Suppressor macrophage treated with lipopolysaccharide for 4 hours (primary cell): ENCODE measurements around the gene SPIN2B.
"Not testable (repeated sequence)": the region's sequence is repeated elsewhere in the genome, so short reads cannot be mapped to it uniquely, and the experiment has no call there.

Experiments used
- DNase-seq: peaks from one replicate; pipeline ENCODE4 v3.0.0-alpha.2; 2020

The SPIN2B gene

GRCh38 chrX:57121162-57121755 lies at the start of gene SPIN2B:
Gene SPIN2B (minus strand): TSS chrX:57121548.
- DNase-seq = peak; percentile 76

- no peak for DNase-seq
Observed at GRCh38 chrX:57156397-57157049, 35.2 kb upstream of the SPIN2B start.

DNA sequence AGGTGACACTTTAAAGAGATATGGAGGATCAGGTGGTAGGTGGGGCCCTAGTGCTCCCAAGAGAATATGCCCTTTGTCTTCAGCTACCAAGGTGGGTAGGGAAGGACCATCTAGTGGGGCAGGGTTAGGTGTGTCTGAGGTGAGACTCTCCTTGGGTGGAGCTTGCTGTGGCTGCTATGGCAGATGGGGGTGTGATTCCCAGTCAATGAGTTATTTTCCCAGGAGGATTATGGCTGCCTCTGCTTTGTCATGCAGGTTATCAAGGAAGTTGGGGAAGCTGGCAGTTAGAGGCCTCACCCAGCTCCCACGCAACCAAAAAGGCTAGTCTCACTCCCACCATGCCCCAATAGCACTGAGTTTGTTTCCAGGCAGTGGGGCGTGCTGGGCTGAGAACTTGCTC lies 33.8 kb upstream of the SPIN2B start:
- no peak for DNase-seq

DNA sequence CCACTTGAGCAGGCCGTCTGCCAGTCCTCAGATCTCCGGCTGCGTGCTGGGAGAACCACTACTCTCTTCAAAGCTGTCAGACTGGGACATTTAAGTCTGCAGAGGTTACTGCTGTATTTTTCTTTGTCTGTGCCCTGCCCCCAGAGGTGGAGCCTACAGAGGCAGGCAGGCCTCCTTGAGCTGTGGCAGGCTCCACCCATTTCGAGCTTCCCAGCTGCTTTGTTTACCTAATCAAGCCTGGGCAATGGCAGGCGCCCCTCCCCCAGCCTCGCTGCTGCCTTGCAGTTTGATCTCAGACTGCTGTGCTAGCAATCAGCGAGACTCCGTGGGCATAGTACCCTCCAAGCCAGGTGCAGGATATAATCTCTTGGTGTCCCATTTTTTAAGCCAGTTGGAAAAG lies 30.9 kb upstream of the SPIN2B start:
- not testable (repeated sequence) for DNase-seq

DNA sequence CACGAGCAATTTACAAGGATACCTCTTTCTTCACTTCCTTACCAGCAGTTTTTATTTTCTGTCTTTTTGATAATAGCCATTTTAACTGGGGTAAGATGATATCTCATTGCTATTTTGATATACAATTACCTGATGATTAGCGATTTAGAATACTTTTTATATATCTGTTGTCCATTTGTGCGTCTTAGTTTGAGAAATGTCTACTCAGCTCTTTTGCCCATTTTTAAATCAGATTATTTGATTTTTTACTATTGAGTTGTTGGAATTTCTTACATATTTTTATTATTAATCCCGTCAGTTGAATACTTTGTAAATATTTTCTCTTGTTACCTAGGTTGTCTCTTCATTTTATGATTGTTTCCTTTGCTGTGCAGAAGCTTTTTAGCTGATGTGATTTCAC lies 17.3 kb upstream of the SPIN2B start:
- DNase-seq = no peak

GRCh38 chrX:57137501-57137900 lies 16.2 kb upstream of the SPIN2B start:
- DNase-seq = no peak

DNA sequence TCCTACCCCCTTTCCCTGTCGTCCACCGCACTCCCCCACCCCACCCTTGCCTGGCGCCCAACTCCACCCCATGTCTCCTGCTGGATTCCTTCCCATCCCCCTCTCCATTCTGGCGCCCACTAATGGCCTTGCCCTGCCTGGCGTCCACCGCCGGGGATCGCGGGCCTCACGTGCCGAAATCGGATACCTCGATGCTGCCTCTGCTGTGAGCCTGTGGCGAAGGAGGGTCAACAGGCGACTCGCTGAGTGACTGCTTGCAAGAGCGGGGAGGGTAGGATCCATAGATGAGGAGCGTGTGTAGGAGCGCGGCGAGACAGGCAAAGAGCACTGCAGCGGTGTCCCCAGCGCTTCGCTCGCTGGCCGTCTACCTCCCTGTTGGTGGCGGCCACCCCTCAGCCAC lies 15.7 kb upstream of the SPIN2B start, which contains the start of gene SPIN2A:
Gene SPIN2A (minus strand): TSS at position 325 of the 400 bp plus-strand sequence. CDS start 800 bp downstream, outside the sequence.
- DNase-seq = not testable (repeated sequence)

DNA sequence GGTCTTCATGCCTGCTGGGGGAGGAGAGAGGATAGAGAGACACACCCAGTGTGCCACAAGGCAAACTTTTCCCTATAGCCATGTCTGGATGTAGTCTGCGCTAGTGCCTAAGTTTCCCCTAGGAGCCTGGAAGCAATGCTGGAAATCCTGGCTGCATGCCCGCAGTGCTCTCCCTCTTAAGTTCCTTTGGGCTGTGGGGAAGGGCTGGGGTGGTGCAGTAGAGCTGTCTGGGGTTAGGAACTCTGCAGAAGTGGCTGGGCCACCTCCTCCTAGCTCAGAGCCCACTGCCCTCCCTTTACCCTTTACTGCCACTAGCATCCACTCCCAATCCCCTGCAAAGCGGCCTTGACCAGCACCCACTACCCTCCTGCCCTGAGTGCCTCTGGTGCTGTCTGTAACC lies 15.2 kb upstream of the SPIN2B start:
- DNase-seq = not testable (repeated sequence)

- no peak for DNase-seq
Observed at GRCh38 chrX:57135287-57135686, 13.9 kb upstream of the SPIN2B start.

DNA sequence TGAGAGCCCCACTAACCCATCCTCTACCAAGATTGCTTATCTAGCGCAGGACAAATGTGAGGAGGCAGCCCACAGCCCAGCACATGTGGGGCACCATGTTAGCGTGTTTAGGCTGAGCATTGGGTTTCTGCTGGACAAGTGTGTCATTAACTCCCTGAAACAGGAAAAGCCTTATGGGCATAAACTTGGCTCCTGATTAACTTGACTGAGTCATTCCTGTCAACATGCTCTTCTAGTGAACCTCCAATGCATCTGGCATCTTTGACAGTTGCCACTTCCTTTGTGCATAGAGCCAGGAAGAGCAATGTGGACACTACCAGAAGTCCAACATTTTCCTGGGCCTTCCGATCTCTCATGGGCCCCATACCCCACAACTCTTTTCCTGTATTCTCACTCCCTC lies 13.4 kb upstream of the SPIN2B start:
- no peak for DNase-seq

DNA sequence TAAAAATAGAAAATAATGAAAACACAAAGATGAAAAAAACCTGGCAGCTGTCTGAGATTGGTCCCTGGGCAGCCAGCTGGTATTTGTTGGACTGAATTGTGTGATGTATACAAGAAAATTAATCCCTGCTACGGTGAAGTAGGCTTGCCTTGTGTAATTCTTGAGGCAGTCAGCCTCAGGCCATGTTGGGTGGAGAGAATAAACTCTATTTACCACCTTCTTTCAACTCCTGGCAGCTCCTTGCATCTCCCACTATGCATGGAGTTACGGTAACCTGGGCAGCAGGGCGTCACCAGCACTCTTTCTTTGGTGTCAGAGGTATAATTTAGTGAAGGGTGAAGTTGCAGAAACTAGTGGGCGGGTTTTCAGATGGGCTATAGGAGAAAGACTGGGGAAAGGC lies 12.4 kb upstream of the SPIN2B start:
- DNase-seq = no peak

GRCh38 chrX:57133284-57133683 lies 11.9 kb upstream of the SPIN2B start:
- not testable (repeated sequence) for DNase-seq

DNA sequence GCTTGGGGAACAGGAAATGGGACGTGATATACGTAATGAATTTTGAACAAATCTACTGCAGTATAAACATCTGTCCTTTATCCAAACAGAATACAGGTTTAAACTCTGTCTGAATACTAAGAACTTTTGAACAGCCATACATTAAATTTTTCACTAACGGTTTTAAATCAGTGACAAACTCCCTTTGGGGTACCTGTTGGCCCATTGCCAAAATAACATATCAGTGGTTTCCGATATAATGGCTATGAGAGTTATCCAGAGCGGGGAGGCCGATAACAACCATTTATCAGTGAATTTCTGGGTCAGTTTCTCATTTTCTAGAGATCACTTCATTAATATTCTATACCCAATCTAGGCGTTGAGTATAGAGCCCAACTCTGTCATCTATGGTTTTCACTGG lies 10.7 kb upstream of the SPIN2B start:
- no peak for DNase-seq

- DNase-seq = peak; percentile 4
Observed at GRCh38 chrX:57121816-57122215, 468 bp upstream of the SPIN2B start.

GRCh38 chrX:57120619-57121161 lies 658 bp downstream of the SPIN2B start:
- not testable (repeated sequence) for DNase-seq

DNA sequence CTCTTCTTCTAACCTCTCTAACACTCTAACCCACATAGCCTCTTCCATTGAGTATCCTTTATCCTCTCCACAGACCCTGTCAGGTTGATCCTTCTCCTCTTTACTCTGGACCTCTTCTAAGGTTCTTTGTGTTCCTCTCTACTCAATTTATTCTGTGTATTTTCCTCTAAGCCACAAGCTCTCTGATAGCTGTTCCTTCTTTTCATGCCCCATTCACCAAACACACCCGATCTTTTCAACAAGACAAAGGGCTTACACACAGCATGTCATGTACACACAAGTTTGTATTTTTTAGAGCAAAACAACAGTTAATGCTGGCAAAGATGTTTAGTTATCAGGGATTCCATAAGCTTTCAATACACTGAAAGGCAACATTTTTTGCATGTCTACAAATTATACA lies 1.9 kb downstream of the SPIN2B start:
- DNase-seq = no peak

- not testable (repeated sequence) for DNase-seq
Observed at GRCh38 chrX:57117566-57117965, 3.8 kb downstream of the SPIN2B start.

DNA sequence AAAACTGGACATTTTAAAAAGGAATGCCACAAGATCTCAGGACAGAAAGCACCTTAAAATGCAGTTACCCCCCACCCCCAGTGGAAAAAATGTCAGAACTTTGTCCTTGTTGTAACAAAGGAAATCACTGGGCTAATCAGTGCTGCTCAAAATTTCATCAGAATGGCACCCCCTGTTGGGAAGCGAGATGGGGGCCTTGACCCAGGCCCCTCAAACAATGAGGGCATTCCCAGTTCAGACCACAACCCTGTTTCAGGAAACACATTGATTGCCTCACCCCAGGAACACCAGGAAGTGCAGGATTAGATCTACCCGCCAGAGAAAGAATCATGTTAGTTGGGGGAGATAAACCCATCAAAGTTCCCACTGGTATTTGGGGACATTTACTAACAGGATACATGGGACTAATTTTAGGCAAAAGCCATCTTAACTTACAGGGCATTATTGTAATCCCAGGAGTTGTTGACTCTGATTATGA lies 16.4 kb downstream of the SPIN2B start:
- no peak for DNase-seq

DNA sequence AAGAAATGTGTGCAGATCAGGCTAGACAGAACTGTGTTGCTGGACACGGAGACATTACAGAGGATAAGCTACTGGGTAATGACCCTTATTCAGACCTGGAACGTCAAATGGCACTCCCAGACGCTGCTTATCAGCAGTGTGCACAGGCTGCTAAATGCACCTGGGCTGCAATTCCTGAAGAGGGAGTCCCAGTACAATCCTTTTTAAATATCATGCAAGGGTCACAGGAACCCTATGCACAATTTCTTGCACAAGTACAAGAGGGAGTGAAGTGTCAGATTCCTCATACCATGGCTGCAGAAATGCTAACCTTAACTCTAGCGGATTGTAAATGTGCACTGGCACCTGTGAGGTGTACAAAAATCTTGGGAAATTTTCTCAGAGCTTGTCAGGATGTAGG lies 16.9 kb downstream of the SPIN2B start:
- DNase-seq = no peak

GRCh38 chrX:57103489-57103888 lies 17.9 kb downstream of the SPIN2B start:
- no peak for DNase-seq

DNA sequence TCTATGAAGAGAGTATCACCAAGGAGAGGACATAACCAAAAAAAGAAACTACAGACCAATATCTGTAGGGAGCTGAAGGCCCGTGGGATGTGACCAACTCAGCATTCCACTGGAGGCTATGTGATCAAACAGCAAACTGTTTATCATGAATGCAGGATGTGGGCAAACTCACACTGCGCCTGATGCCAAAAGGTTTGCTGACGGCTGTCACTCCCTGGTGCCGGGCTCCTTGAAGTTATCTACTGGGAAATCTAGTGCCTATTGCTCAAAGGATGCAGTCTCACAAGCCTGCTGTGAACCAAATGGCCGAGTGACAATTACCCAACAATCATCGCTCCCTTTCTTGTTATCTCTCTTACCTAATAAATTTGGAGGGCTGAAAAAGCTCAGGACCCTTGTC lies 18.4 kb downstream of the SPIN2B start:
- not testable (repeated sequence) for DNase-seq

DNA sequence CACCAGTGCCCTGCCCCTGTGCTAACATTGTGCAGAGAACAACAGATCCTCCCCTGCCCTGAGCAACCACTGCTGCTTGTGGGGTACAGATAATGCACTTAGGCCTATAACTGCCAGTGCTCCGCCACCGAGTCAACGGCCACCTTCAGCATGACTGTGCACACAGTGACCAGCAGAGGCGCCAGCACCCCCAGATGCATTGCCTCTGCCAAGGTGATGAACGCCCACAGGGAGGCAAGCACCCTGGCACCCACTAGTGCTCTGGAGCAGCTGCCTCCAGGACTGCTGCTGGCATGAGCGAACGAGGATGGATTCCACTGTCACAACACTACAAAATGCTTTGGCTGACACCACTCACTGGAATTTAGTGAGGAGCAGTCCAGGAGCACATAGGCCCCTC lies 38.2 kb downstream of the SPIN2B start:
- no peak for DNase-seq

DNA sequence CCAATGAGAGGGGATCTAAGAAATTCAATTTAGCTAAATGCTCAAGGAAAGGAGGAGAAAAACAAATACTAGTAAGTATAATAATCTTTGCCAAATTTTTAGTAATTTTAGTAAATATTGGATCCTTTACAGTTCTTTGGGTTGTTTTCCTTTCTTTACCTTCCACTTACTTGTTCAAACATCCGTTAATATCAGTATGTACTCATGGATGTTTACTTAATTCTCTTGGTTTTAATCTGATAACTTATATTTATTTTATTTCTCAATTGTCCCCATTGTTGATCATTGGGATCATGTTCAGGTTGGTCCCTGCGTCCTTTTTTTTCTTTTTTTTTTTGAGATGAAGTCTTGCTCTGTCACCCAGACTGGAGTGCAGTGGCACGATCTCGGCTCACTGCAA lies 46.9 kb downstream of the SPIN2B start:
- DNase-seq = no peak
